Heart left ventricle (tissue), 16 donors: ENCODE data around the gene C18orf32. TPM values are rescaled to one million over a fixed set of nuclear protein-coding genes. Genes with fewer than 3 reads are reported as not detected.

Experiments
- ATAC-seq, 4 donors: fragments of 200-7000 bp; cut with Tn5 transposase; one replicate each; pipeline ENCODE4 v1.9.1; 2020 to 2022; ENCODE audit warnings: moderate library complexity in 4 of 4, mild to moderate bottlenecking in 3 of 4, moderate number of reproducible peaks in 1 of 4
- DNase-seq, 5 donors: peaks; one replicate each; pipeline ENCODE4 v3.0.0-alpha.2; 2020
- H3K27ac ChIP-seq, 12 donors: fragments of 200-600 bp; sonication (generic) in 4 of 12; one replicate each; pipeline versions ENCODE4 v1.5.0 to v1.8.0; 2016 to 2022; ENCODE audit warnings: mild to moderate bottlenecking in 2 of 12
- H3K27me3 ChIP-seq, 9 donors: fragments of 200-600 bp; sonication (generic) in 2 of 9; one replicate each; pipeline versions ENCODE4 v1.5.1 to v1.8.0; 2016 to 2022; ENCODE audit warnings: mild to moderate bottlenecking in 3 of 9
- H3K36me3 ChIP-seq, 9 donors: fragments of 200-600 bp; sonication (generic) in 2 of 9; one replicate each; pipeline versions ENCODE4 v1.5.0 to v1.8.0; 2018 to 2022; ENCODE audit warnings: mild to moderate bottlenecking in 2 of 9
- H3K4me1 ChIP-seq, 12 donors: fragments of 200-600 bp; sonication (generic) in 4 of 12; one replicate each; pipeline versions ENCODE4 v1.5.0 to v1.8.0; 2016 to 2022; ENCODE audit warnings: mild to moderate bottlenecking in 3 of 12
- H3K4me3 ChIP-seq, 12 donors: fragments of 200-600 bp; sonication (generic) in 4 of 12; one replicate each; pipeline versions ENCODE4 v1.5.0 to v1.8.0; 2017 to 2022; ENCODE audit warnings: mild to moderate bottlenecking in 9 of 12, moderate library complexity in 4 of 12
- H3K9me3 ChIP-seq, 12 donors: fragments of 200-600 bp; sonication (generic) in 4 of 12; one replicate each; pipeline versions ENCODE4 v1.5.0 to v1.8.0; 2016 to 2022; ENCODE audit warnings: mild to moderate bottlenecking in 1 of 12
- POLR2A ChIP-seq, 2 donors: fragments of 450-650 bp; IDR thresholded peaks; one replicate each; pipeline ENCODE4 v1.6.1; 2017; ENCODE audit warnings: antibody characterized with exemption in 2 of 2, mild to moderate bottlenecking in 2 of 2, moderate library complexity in 2 of 2
- WGBS, 4 donors: extraction: QIAGEN DNeasy Blood & Tissue Kit in 2 of 4; methylation state at CpG; one replicate each; pipeline versions ENCODE4 v1.1.5 to v1.1.7; 2013 to 2018; 5-methylcytosine and 5-hydroxymethylcytosine counted together
- intact Hi-C, 10 donors: fragments of 100-400 bp; cut with DNase I; formaldehyde crosslinking; loops; one replicate each; pipeline versions ENCODE4 v1.11.1 to v1.14.2; 2022
- polyA plus RNA-seq, 2 donors: library from polyadenylated mRNA; stranded (reverse); fragments of 200-250 nt; gene quantifications; one replicate each; pipeline ENCODE4 v1.2.3, GENCODE V29; 2013
- total RNA-seq, 9 donors: library from RNA; depleted of rRNA in 2 of 9; stranded (reverse); fragments of >200 nt in 2 of 9; fragmentation: NEBNext Ultra II Directional in 3 of 9; extraction: Animal tissue kit (Norgen Biotek cat#: 25700) in 3 of 9; gene quantifications; one replicate each; pipeline versions ENCODE4 v1.1.0 to v1.2.4, GENCODE V29; 2016 to 2023
- TF ChIP-seq, protein P1 (sequence below), 12 donors: fragments of 200-600 bp; sonication (generic) in 4 of 12; IDR thresholded peaks; one replicate each; pipeline versions ENCODE4 v1.5.0 to v1.8.0; 2018 to 2022; ENCODE audit warnings: antibody characterized with exemption in 12 of 12, mild to moderate bottlenecking in 5 of 12
- donor health status: ischemic (EF 13 %, LVEDD 7.1; RV severe dilation, severe dysfunction).
- donor health status: healthy with polysubstance abuse.
- donor health status: DM: no; HTN: yes; CAD: no.
- donor health status: DM: no; HTN: no; CAD: no.
- donor health status: ischemic (EF 25% LVEDD 6.9; RV normal size, moderate dysfunction).
- donor health status: ischemic (EF 25% LVEDD 5.7; RV mildly dilated, moderate dysfunction).
- donor health status: healthy.
- donor health status: DM: yes; HTN: yes; CAD: no.
- donor health status: ischemic (EF 35%, LVEDD 5.7; RV mildly dilated, moderate dysfunction).
- donor health status: nonischemic (EF 11% LVEDD 7.7; RV severe dilation, severe dysfunction).
- donor health status: DM: yes; HTN: yes; CAD: no.
- donor health status: PGD.
- donor health status: ischemic (EF 29% LVEDD 5.4; RV normal size, mild dysfunction).
- donor health status: nonischemic (EF 23%, LVEDD 6.1; RV moderate dilation, normal function).

Gene C18orf32
- total and polyA plus RNA-seq, 11 donors = 17.6 to 68.8 (median 41.8) TPM

DNA sequence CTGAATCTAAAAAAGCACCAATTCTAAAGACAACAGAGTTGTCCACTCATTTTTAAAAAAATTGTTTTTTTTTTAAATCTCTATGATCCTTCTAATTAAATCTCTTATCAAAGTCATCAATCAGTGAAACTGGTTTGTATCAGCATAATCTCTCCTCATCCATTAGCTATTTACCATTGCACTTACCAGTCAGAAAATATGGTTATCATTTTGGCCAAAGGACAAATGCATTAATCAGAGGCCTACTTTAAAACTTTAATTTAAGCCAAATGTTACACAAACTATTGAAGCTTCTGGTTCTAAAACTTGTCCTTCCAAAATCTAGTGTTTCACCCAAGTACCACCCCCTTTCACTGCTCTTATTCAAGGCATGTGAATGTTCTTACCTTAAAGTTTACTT, 3.8 kb downstream of the C18orf32 start:
- Histone ChIP-seq H3K9me3 (no peaks in the 10 kb centered on the region), H3K4me3 (no peak overlapping the region), H3K4me1 (peaks cover 0 to 36% (median 20%) of the 10 kb centered on the region in 12 donors), H3K36me3 (peaks cover 1 to 68% (median 56%) of the 10 kb centered on the region in 9 donors), H3K27ac (no peak overlapping the region), H3K27me3 (no peaks in the 10 kb centered on the region)
- no peak for DNase-seq
- ATAC-seq = no peak
- intact Hi-C loops = no loop called here
- no peak for TF ChIP-seq POLR2A (IDR thresholded peaks at IDR 0.05)
- TF ChIP-seq, protein P1, sequence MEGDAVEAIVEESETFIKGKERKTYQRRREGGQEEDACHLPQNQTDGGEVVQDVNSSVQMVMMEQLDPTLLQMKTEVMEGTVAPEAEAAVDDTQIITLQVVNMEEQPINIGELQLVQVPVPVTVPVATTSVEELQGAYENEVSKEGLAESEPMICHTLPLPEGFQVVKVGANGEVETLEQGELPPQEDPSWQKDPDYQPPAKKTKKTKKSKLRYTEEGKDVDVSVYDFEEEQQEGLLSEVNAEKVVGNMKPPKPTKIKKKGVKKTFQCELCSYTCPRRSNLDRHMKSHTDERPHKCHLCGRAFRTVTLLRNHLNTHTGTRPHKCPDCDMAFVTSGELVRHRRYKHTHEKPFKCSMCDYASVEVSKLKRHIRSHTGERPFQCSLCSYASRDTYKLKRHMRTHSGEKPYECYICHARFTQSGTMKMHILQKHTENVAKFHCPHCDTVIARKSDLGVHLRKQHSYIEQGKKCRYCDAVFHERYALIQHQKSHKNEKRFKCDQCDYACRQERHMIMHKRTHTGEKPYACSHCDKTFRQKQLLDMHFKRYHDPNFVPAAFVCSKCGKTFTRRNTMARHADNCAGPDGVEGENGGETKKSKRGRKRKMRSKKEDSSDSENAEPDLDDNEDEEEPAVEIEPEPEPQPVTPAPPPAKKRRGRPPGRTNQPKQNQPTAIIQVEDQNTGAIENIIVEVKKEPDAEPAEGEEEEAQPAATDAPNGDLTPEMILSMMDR (IDR thresholded peaks at IDR 0.05) = no peak

DNA sequence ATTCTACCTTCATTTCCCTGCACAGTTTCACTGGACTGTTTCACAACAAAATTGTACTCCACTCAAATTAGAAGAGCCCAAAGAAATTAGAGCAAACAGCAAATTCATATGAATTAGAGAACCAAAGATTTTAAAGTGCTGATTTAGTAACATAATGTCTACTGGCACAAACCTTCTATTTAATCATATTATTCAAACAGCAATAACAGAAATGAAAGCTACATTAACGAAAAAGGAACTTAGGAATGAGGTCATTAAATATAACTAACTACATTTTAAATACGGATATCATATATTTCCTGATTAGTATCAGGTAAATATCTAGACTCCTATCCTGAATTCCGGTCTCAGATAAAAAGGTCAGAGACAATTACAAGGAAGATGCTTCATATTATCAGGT, 5.1 kb downstream of the C18orf32 start:
- WGBS, 4 donors = 85 to 90% (median 86%) methylated on average over 3 of the region's 3 CpGs
- Histone ChIP-seq H3K9me3 (no peaks in the 10 kb centered on the region), H3K36me3 (peaks cover 0 to 72% (median 48%) of the 10 kb centered on the region in 9 donors), H3K27me3 (no peaks in the 10 kb centered on the region), H3K4me3 (no peak overlapping the region), H3K27ac (no peak overlapping the region), H3K4me1 (peaks cover 0 to 37% (median 13%) of the 10 kb centered on the region in 12 donors)
- DNase-seq (no peak), ATAC-seq (no peak)
- intact Hi-C loops = no loop called here
- TF ChIP-seq, protein P1 (IDR thresholded peaks at IDR 0.05) = no peak
- no peak for TF ChIP-seq POLR2A (IDR thresholded peaks at IDR 0.05)

DNA sequence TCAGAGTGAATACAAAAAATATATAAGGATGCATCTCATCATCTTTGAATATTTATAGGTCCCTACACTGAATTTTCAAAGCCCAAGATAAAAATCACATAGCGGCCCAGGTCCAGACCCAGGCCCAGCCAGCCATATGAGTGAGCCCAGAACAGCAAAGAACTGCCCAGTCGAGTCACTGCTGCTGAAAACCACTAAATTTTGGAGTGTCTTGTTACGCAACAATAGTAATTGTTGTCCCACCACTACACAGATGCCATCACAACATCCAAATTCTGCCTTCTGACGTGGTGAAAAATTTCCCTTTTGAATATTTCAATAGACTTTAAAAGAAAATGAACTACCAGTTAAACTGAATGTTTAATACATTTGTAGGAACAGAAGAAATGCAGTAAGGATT, 5.7 kb downstream of the C18orf32 start:
- Histone ChIP-seq H3K4me3 (no peak overlapping the region), H3K36me3 (peaks cover 0 to 76% (median 48%) of the 10 kb centered on the region in 9 donors), H3K9me3 (no peaks in the 10 kb centered on the region), H3K27ac (no peak overlapping the region), H3K4me1 (peaks cover 0 to 42% (median 13%) of the 10 kb centered on the region in 12 donors), H3K27me3 (no peaks in the 10 kb centered on the region)
- WGBS, 4 donors = 89 to 91% (median 89%) methylated on average over 4 of the region's 4 CpGs
- ATAC-seq = no peak
- TF ChIP-seq POLR2A (IDR thresholded peaks at IDR 0.05) = no peak
- TF ChIP-seq, protein P1 (IDR thresholded peaks at IDR 0.05) = no peak
- intact Hi-C loops = no loop called here
- no peak for DNase-seq

DNA sequence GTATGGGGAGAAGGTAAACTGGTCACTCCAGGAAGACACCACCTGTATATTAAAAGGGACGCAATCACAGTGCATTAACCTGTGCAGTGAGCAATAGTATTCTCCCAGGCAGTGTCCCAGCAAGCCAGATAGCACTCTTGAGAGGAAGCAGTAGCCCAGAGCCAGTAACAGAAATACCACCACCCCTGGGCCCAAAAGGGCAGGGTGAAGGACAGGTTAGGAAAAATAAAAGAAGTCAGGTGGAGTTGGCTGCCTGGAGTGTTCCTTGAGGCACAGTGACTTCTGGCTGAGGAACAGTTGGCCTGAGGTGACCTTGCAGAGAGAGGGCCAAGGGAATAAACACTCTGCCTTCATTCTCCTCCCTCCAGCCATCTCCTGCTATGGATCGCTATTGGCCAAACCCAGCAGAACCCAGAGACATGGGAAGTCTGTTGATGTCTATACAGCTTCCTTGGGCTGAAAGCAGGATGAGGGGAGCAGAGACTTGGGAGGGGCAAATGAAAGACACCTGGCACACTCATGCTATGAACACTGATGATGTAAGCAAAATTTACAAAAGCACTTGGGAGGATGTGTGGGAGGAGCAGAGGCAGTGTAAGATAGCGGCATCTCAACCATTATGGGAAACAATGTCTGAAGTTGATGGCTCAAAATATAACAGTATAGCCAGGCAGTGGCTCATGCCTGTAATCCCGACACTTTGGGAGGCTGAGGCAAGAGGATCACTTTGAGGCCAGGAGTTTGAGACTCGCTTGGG, 7.5 kb downstream of the C18orf32 start:
- H3K27me3 ChIP-seq = no peaks in the 10 kb centered on the region
- DNase-seq (no peak), ATAC-seq (peak in 3 of 4 donors; percentile 34 to 62 (median 35))
- H3K4me3 ChIP-seq = no peak overlapping the region
- peaks cover 0 to 75% (median 48%) of the 10 kb centered on the region in 9 donors for H3K36me3 ChIP-seq
- 80 to 89% (median 85%) methylated on average over 5 of the region's 5 CpGs for WGBS, 4 donors
- no peak for TF ChIP-seq POLR2A (IDR thresholded peaks at IDR 0.05)
- TF ChIP-seq, protein P1 (IDR thresholded peaks at IDR 0.05) = no peak
- H3K4me1 ChIP-seq = peaks cover 0 to 26% (median 2%) of the 10 kb centered on the region in 12 donors
- H3K9me3 ChIP-seq = no peaks in the 10 kb centered on the region
- intact Hi-C loops = no loop called here
- no peak overlapping the region for H3K27ac ChIP-seq
